Activated CD4-positive, alpha-beta T cell treated with anti-CD3 and anti-CD28 coated beads, Interleukin-2, Interleukin-4, amounts not matched to agents 100 ng/mL and 50 ng/mL, durations not matched to agents 16 hours and 8 hours (primary cell): ENCODE data around the gene DNAJC18.
A peak's percentile ranks its signal among the peaks of the same experiment; 100 is the strongest.
"Not testable (repeated sequence)": the region's sequence is repeated elsewhere in the genome, so short reads cannot be mapped to it uniquely, and the experiment has no call there.

ENCODE experiments used
- DNase-seq: peaks from one replicate; pipeline ENCODE4 v3.0.0-alpha.2; 2020; ENCODE audit warnings: low spot score

Gene DNAJC18

GRCh38 chr5:139461176-139461575 is 21.9 kb upstream of the DNAJC18 start:
- DNase-seq, result no peak

DNA sequence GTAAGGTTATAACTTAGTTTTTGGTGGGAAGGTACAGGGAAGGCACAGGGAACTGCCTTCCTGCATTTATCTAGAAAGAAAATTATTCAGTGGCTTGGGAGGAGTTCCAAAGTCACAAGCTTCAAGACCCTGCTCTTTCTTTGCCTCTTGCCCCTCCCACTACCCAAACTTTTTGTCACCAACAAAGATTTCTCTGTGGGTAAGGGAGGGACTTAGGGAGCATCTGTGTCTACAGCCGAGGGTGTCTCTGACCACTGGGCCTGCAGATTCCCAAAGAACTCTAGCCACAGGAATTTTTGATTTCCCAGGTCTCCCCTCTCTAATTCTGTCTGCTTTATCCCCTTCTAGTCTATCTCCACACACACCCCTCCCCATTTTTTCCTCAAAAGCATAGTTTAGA is 21.1 kb upstream of the DNAJC18 start:
- no peak for DNase-seq

- DNase-seq, result peak; percentile 48
Measured at GRCh38 chr5:139459451-139459934, 20.2 kb upstream of the DNAJC18 start.

DNA sequence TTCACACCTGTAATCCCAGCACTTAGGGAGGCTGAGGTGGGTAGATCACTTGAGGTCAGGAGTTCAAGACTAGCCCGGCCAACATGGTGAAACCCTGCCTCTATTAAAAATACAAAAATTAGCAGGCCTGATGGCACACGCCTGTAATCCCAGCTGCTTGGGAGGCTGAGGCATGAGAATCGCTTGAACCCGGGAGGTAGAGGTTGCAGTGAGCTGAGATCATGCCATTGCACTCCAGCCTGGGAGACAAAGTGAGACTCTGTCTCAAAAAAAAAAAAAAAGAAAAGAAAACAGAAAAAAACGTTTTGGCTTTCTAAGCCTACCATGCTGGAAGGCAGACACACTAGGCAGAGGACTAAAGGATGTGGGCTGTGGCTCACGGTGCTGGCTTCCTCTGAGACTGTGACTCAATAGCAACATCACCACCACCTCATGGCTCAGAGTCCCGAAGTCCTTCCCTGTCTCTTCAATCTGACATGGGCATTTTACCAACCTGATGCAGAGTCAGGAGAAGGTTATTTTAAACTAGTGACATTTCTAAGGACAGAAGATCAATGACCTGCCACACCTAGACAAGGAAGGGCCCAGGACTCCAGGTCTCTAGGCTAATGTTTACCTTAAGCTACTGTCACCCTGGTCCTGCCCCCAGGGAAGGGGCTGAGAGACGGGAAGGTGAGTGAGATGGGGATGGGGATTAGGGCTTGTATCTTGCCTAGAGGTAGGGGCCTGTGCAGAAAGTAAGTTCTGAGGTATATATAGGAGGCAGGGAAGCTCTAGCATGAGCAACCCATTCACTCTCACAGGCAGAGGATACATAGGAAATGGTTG is 19.5 kb upstream of the DNAJC18 start:
- peak; percentile 92 for DNase-seq

- peak; percentile 53 for DNase-seq
Measured at GRCh38 chr5:139457653-139458306, 18.5 kb upstream of the DNAJC18 start.

DNA sequence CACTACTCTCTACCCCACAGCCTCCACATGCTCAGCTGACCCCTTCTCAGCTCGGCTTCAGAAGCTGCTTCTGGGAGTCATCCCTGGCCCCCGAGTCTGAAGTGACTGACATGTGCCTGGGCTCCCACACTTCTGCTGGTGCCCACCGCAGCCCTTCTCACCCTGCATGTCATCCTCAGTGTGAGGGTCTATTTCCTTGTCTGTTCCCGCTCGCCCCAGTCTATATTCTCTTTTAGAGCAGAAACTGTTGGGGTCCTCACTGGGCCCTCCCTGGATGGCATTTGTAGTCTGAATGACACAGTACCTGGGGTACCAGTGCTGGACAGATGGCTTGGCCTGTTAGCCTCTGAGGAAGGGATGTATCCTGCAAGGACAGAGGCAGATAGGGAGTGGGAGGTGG is 17.9 kb upstream of the DNAJC18 start:
- DNase-seq, result no peak

DNA sequence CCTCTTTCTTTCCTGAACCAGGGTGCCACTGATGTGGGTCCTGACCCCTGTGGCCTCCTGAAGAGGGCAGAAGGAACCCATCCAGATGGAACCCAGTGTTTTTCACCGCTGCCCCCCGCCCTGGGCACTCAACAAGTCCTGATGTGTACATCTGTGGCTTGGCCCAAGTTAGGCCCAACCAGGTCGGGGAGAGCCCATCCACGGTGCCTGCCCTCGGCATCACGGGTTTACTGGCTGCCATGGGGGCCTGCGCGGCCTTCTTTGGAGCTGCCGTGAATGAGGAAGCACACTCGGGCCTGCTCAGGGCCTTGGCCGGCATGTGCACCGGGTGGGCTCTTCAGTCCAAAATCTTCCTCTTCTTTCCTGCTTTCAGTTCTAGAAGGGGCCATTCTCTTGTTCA is 17.5 kb upstream of the DNAJC18 start:
- DNase-seq, result no peak

- DNase-seq, result no peak
Measured at GRCh38 chr5:139454568-139455290, 15.4 kb upstream of the DNAJC18 start.

DNA sequence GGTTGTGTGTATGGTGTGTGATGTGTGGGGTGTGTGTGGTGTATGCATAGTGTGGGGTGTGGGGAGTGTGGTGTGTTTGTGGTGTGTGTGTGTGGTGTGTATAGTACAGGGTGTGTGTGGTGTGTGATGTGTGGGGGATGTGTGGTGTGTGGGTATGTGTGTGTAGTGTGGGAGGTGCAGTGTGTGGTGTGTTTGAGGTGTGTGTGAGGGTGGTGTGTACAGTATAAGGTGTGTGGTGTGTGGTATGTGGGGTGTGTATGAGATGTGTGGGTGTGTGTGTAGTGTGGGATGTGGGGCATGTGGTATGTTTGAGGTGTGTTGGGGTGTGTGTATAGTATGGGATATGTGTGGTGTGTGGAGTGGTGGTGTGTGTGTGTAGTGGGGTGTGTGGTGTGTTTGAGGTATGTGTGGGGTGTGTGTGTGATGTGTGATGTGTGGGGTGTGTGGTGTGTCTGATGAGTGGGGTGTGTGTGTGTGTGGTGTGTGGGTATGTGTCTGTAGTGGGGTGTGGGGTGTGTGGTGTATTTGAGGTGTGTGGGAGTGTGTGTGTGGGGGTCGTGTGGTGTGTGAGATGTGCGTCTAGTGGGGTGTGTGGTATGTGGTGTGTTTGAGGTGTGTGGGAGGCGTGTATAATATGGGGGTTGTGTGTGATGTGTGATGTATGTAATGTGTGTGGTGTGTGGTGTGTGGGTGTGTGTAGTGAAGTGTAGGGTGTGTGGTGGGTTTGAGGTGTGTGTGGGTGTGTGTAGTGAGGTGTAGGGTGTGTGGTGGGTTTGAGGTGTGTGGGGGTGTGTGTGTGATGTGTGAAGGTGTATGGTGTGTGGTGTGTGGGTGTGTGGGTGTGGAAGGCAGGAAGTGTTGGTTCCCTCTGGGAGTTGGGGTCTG is 14.6 kb upstream of the DNAJC18 start:
- no peak for DNase-seq

DNA sequence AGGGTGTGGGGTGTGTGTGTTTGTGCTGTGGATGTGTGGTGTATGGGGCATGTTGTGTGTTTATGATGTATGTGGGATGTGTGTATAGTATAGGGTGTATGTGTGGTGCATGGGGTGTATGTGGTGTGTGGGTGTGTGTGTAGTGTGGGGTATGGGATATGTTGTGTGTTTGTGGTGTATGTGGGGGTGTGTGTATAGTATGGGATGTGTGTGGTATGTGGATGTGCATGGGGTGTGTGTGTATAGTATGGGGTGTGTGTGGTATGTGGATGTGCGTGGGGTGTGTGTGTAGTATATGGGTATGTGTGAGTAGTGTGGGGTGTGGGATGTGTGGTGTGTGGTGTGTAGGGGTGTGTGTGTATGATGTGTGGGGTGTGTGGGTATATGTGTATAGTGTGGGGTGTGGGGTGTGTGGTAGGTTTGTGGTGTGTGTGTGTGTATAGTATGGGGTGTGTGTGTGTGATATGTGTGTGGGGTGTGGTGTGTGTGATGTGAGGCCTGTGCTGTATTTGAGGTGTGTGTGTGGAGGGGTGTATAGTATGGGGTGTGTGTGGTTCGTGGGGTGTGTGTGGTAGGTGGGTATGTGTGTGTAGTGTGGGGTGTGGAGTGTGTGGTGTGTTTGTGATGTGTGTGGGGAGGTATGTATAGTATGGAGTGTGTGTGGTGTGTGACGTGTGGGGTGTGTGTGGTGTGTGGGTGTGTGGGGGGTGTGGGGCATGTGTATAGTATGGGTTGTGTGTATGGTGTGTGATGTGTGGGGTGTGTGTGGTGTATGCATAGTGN is 12.7 kb upstream of the DNAJC18 start:
- DNase-seq, result no peak

DNA sequence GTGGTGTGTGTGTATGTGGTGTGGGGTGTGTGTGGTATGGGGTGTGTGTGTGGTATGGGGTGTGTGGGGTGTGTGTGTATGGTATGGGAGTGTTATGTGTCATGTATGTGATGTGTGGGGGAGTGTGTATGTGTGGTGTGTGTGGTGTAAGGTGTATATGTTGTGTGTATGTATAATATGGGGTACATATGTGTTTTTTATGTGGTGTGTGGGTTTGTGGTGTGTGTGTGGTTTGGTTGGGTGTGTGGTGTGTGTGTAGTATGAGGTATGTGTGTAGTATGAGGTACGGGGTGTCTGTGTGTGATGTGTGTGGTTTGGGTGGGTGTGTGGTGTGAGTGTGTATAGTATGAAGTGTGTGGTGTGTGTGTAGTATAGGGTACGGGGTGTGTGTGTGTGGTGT is 11.9 kb upstream of the DNAJC18 start:
- no peak for DNase-seq

- DNase-seq, result peak; percentile 92
Measured at GRCh38 chr5:139446956-139447779, 7.8 kb upstream of the DNAJC18 start.

DNA sequence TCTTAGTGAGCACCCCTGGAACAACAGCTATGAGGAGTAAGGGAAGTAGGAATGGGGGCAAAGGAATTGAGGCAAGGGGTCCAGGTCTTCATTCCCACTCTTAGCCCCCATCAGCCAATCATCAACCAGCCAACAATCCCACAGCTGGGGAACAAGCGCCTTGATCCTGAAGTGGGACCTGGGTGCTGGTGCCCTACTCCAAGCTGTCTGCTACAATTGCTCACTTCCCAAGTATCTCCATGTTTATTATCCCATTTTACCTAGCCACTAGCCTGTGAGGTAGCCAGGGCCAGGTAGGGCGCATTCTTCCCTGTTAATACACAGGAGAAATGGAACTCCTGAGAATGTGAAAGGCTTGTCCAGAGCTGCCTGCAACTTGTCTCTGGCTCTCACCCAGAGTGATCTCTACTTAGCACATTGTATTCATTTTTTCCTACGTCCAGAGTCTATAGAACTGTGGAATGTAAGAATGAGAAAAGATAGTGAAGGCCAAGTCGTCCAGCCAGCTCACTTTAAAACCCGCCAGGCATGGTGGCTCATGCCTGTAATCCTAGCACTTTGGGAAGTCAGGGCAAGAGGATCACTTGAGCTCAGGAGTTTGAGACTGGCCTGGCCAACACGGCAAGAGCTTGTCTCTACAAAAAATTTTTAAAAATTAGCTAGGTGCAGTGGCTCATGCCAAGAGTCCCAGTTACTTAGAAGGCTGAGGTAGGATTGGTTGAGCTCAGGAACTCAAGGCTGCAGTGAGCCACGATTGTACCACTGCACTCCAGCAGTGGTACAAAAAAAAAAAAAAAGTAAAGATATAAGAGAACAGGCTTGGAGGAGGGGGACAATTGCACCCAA is 6.2 kb upstream of the DNAJC18 start:
- no peak for DNase-seq

- DNase-seq, result no peak
Measured at GRCh38 chr5:139443831-139444453, 4.6 kb upstream of the DNAJC18 start.

GRCh38 chr5:139440416-139440815 is 1.1 kb upstream of the DNAJC18 start:
- not testable (repeated sequence) for DNase-seq

DNA sequence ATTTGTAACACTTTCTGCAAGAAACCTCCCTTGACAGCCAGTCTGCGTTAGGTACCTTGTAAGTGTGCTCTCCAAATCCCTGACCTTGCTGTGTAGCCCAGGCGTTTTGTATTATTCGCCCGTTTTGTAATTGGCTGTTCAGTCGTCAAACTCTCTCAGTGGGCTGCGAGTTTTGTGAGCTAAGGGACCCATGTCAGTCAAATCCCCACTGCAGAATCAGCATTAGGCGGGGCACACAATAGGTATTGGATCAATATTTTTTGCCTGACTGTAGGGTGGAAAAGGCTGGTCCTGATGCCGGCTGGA is 665 bp downstream of the DNAJC18 start:
- DNase-seq, result no peak

DNA sequence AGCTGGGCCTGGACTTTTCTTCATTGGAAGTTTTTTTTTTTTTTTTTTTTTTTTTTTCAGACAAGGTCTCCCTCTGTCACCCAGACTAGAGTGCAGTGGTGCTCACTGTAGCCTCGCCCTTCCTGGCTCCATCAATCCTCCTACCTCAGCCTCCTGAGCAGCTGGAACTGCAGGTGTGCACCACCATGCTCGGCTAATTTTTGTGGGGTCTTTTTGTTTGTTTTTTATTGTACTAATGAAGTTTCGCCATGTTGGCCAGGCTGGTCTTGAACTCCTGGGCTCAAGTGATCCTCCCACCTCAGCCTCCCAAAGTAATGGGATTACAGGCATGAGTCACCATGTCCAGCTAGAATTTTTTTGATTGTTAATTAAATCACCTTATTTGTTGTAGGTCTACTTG is 3.6 kb downstream of the DNAJC18 start:
- no peak for DNase-seq

DNA sequence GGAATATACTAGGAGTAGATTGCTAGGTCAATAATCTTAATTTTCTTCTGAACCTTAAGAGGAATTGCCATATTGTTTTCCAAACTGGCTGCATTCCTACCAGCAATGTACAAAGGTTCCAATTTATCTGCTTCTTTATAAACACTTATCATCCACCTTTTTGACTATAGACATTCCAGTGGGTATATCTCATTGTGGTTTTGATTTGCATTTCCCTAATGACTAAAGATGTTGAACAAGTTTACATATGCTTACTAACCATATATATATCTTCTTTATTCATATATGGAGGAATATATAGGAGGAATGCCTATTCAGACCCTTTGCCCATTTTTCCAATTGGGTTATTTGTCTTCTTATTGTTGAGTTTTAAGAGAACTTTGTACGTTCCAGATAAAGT is 7.6 kb downstream of the DNAJC18 start:
- no peak for DNase-seq

DNA sequence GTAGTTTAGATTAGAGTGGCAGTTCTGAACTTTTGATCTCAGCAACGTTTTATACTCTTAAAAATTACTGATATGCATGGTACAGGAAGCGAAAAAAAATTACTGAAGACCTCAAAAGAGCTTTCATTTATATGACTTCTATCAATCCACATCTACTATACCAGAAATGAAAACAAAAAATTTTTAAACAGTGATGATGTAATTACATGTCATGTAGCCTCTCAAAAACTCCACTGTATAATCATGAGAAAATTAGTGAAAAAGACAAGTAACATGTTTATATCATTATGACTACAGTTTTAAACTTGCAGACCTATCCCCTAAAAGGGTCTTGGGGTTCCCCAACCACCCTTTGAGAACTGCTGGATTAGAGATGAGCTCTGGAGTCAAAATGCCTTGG is 9.3 kb downstream of the DNAJC18 start:
- DNase-seq, result no peak
